C4-2B (cell line): ENCODE measurements around the gene KRT73.

Experiments
- ZFX ChIP-seq: fragments of 450-650 bp; IDR thresholded peaks from 2 replicates; pipeline ENCODE4 v1.6.1; 2017
- TF ChIP-seq, protein P1 (sequence below): fragments of 450-650 bp; conservative IDR thresholded peaks from 2 replicates; pipeline ENCODE4 v1.5.1; 2017; ENCODE audit warnings: mild to moderate bottlenecking

DNA sequence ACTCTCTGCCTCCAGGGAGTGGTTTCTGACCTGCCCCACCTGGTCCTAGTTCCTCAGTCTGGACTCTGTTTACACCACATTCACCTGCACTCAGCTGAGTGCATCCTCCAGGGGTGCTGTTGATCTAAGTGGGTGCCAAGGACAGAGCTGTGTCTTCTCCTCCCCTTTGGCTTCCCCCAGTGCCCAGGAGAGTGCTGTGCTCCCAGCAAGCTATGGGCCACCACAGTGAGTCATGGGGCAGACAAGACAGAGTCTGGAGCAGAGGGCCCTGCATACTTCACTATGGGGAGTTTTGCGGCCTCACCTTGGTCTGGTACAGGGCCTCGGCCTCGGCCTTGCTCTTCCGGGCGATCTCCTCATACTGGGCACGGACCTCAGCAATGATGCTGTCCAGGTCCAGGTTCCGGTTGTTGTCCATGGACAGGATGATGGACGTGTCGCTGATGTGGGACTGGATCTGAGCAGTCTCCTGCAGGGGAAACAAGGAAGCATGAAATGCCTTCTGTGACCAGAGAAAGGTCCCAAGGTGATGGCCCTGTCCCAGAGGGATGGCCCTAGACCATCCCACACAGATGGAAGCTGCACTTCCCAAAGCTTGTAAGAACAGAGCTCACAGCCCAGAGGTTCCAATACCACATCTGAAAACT, 4.9 kb downstream of the KRT73 start:
- TF ChIP-seq, protein P1, sequence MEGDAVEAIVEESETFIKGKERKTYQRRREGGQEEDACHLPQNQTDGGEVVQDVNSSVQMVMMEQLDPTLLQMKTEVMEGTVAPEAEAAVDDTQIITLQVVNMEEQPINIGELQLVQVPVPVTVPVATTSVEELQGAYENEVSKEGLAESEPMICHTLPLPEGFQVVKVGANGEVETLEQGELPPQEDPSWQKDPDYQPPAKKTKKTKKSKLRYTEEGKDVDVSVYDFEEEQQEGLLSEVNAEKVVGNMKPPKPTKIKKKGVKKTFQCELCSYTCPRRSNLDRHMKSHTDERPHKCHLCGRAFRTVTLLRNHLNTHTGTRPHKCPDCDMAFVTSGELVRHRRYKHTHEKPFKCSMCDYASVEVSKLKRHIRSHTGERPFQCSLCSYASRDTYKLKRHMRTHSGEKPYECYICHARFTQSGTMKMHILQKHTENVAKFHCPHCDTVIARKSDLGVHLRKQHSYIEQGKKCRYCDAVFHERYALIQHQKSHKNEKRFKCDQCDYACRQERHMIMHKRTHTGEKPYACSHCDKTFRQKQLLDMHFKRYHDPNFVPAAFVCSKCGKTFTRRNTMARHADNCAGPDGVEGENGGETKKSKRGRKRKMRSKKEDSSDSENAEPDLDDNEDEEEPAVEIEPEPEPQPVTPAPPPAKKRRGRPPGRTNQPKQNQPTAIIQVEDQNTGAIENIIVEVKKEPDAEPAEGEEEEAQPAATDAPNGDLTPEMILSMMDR, result no peak
- TF ChIP-seq ZFX, result no peak
